GM20000 (cell line): Measurements from ENCODE around the gene CYB5R3.

ENCODE experiments used
- DNase-seq: peaks from one replicate; pipeline ENCODE4 v3.0.0; 2012; ENCODE audit warnings: low spot score
- CTCF ChIP-seq: IDR thresholded peaks from 2 replicates; pipeline ENCODE4 v1.5.1; 2012; ENCODE audit warnings: mild to moderate bottlenecking, control low read depth; ENCODE audit errors: extremely low read depth, missing control alignments

CYB5R3 gene

DNA sequence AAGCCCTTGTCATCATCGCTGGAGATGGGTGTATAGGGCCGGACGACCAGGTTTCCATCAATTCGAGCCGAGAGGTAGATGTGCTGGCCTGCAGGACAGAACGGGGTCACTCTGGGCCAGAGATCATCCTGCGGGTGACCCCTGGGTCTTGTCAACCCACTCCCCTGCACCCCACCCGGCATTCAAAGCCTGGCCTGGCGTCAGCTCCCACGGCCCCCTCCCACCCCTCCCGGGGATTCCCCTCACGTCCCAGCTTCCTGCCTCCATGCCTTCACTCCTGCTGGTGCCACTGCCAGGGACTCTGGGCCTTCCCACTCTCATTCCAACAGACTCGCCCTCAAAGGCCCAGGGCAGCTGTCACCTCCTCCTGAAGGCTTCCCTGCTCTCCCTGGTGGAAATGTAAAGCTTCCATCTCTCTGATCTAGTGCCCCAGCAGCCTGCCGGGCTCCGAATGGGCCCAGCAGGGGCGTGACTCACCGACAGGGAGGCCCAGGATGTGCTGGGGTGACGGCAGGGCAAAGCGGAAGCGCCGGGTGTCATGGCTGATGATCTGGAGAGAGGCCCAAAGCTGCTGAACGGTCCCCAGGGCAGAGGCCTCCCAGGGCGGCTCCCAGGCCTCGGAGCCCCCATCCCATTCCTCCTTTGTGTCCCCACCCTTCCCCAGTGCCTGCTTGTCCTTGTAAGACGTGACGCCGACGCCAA is 18.1 kb downstream of the CYB5R3 start:
- no peak for TF ChIP-seq CTCF
- DNase-seq: no peak

- TF ChIP-seq CTCF: no peak
- DNase-seq: no peak
These were observed 19.0 kb downstream of the CYB5R3 start for GRCh38 chr22:42630211-42630610.

DNA sequence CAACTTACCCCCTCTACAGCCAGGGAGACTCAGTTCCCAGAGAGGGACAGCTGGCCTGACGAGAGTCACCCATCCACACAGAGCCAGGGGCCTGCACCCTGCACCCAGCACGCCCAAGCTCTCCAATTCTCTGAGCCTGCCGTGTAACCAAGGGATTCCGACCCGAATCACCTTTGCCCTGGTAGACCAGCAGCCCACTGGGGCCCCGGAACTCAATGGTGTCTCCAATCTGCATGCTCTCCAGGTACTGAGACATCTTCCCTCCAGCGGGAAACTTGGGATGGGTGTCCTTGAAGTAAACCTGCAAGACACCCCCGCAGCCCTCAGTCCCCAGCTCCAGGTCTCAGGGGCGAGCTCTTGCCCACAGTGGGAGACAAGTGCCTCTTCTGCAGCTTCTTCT is 21.2 kb downstream of the CYB5R3 start:
- no peak for DNase-seq
- TF ChIP-seq CTCF: no peak

- TF ChIP-seq CTCF: no peak
- no peak for DNase-seq
These were observed 22.1 kb downstream of the CYB5R3 start for GRCh38 chr22:42626951-42627625.

DNA sequence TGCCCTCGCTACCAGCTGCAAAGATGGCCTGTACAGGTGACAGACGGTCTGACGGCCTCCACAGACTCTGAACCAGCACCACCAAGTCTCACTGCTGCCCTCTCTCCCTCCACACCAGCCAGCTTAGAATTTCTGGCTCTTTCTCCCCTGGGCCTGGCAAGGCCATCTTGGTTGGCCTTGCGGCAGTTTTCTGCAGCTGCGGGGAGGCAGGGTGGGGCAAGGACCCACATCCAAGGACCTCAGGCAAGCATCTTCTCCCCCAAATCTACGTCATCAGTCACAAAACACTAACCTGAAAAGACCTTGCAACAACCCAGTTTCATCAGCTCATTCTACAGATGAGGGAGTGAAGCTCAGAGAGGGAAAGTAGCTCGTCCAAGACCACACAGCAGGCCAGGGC is 22.8 kb downstream of the CYB5R3 start:
- no peak for DNase-seq
- TF ChIP-seq CTCF: no peak

- TF ChIP-seq CTCF: no peak
- no peak for DNase-seq
These were observed 23.8 kb downstream of the CYB5R3 start for GRCh38 chr22:42625416-42625815.

DNA sequence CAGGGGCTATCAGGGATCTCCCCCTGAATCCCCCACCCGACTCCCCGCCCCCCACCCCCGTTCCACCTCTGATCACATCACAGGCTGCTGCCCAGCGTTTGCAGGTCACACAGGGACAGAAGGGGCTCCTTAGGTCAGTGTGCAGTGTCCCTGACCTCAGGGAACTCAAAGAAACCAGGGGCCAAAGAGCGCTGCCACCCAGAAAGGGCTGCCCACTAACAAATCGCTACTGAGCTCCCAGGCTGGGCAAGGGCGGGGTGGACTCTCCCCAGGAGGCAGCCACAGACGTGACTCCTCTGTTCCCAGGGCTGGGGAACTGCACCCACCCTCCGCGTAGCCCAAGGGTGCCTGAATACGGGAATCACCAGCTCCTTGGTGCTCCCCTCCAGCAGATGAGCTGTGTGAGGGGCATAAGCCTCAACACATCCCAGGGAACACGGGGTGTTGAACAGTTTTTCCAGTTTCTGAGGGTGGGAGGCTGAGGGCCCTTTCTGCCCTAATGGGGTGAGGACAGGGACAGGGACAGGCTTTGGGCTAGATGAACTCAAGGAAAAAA is 24.6 kb downstream of the CYB5R3 start:
- TF ChIP-seq CTCF: no peak
- DNase-seq: no peak
